CD14-positive monocyte (primary cell): ENCODE results near the gene STRIP2. TPM values are rescaled to one million over a fixed set of nuclear protein-coding genes. Genes with fewer than 3 reads are reported as not detected.
A peak's percentile ranks its signal among the peaks of the same experiment; 100 is the strongest.

Experiments
- DNase-seq, 3 donors: peaks; one replicate each; pipeline ENCODE4 v3.0.0-alpha.2; 2011 to 2022
- H2AFZ ChIP-seq: 2 replicates; pipeline ENCODE4 v1.6.0; 2012; ENCODE audit warnings: mild to moderate bottlenecking, low read depth, low read length, inconsistent platforms; ENCODE audit not compliant: insufficient read depth, poor library complexity, severe bottlenecking
- H3K27ac ChIP-seq, 2 donors: 1 replicate in 1 of 2; 2 replicates in 1 of 2; pipeline ENCODE4 v1.5.1; 2012 to 2013; ENCODE audit warnings: low read length in 2 of 2, control low read depth in 1 of 2, inconsistent platforms in 1 of 2, low read depth in 1 of 2, mild to moderate bottlenecking in 1 of 2
- H3K27me3 ChIP-seq, 2 donors: one replicate each; pipeline versions ENCODE4 v1.6.0 to v1.6.1; 2011 to 2013; ENCODE audit warnings: low read length in 2 of 2; ENCODE audit not compliant: control insufficient read depth in 2 of 2, insufficient read depth in 2 of 2
- H3K36me3 ChIP-seq, 2 donors: replicated peaks in 1 of 2; 1 replicate in 1 of 2; 2 replicates in 1 of 2; pipeline versions ENCODE4 v1.5.1 to v1.6.1; 2012 to 2013; ENCODE audit warnings: low read length in 2 of 2, control low read depth in 1 of 2, inconsistent platforms in 1 of 2, mild to moderate bottlenecking in 1 of 2; ENCODE audit not compliant: insufficient read depth in 2 of 2, control insufficient read depth in 1 of 2
- H3K4me1 ChIP-seq, 2 donors: 1 replicate in 1 of 2; 2 replicates in 1 of 2; pipeline versions ENCODE4 v1.5.1 to v1.6.1; 2012 to 2013; ENCODE audit warnings: low read length in 2 of 2, control low read depth in 1 of 2, inconsistent platforms in 1 of 2, mild to moderate bottlenecking in 1 of 2, moderate library complexity in 1 of 2; ENCODE audit not compliant: insufficient read depth in 2 of 2, control insufficient read depth in 1 of 2
- H3K4me2 ChIP-seq: replicated peaks from 2 replicates; pipeline ENCODE3; 2012; ENCODE audit warnings: low read length, moderate library complexity, mild to moderate bottlenecking; ENCODE audit not compliant: poor library complexity, severe bottlenecking; ENCODE audit errors: extremely low read depth
- H3K4me3 ChIP-seq, 3 experiments: fragments of 200-600 bp in 1 of 3; sonication (generic) in 1 of 3; replicated peaks in 1 of 3; 1 replicate in 2 of 3; 2 replicates in 1 of 3; pipeline ENCODE4 v1.5.1; 2011 to 2013; ENCODE audit warnings: low read length in 3 of 3, mild to moderate bottlenecking in 3 of 3, control low read depth in 2 of 3, low read depth in 2 of 3, inconsistent platforms in 1 of 3, moderate library complexity in 1 of 3
- H3K79me2 ChIP-seq: 2 replicates; pipeline ENCODE4 v1.6.0; 2012; ENCODE audit warnings: mild to moderate bottlenecking, control low read depth, inconsistent platforms, low read length, moderate library complexity; ENCODE audit not compliant: insufficient read depth
- H3K9ac ChIP-seq: 2 replicates; pipeline ENCODE4 v1.6.0; 2017; ENCODE audit warnings: low read length, mild to moderate bottlenecking; ENCODE audit not compliant: insufficient read depth, poor library complexity, severe bottlenecking
- H3K9me3 ChIP-seq, 2 donors: replicated peaks in 1 of 2; 1 replicate in 1 of 2; 2 replicates in 1 of 2; pipeline versions ENCODE4 v1.5.1 to v1.6.1; 2012 to 2013; ENCODE audit warnings: low read length in 2 of 2, control low read depth in 1 of 2; ENCODE audit not compliant: control insufficient read depth in 1 of 2, insufficient read depth in 1 of 2
- H4K20me1 ChIP-seq: 2 replicates; pipeline ENCODE4 v1.6.0; 2012; ENCODE audit warnings: mild to moderate bottlenecking, low read length, control low read depth, moderate library complexity; ENCODE audit not compliant: insufficient read depth
- H3K27ac Mint-ChIP-seq, 7 donors: one replicate each; pipeline ENCODE4 v1.8.0; 2020; ENCODE audit warnings: mild to moderate bottlenecking in 7 of 7, mixed read lengths in 7 of 7, moderate library complexity in 6 of 7, inconsistent platforms in 2 of 7
- H3K27me3 Mint-ChIP-seq, 3 donors: one replicate each; pipeline ENCODE4 v1.8.0; 2021 to 2022; ENCODE audit warnings: low read depth in 3 of 3, mild to moderate bottlenecking in 3 of 3, mixed read lengths in 3 of 3, moderate library complexity in 3 of 3, inconsistent platforms in 1 of 3
- H3K36me3 Mint-ChIP-seq, 2 donors: one replicate each; pipeline ENCODE4 v1.8.0; 2020; ENCODE audit warnings: mixed read lengths in 2 of 2, inconsistent platforms in 1 of 2, mild to moderate bottlenecking in 1 of 2
- H3K4me1 Mint-ChIP-seq: one replicate; pipeline ENCODE4 v1.8.0; 2020; ENCODE audit warnings: mild to moderate bottlenecking, mixed read lengths
- H3K4me3 Mint-ChIP-seq, 2 donors: one replicate each; pipeline ENCODE4 v1.8.0; 2020; ENCODE audit warnings: mild to moderate bottlenecking in 2 of 2, mixed read lengths in 2 of 2, moderate library complexity in 1 of 2
- H3K9me3 Mint-ChIP-seq, 7 donors: one replicate each; pipeline ENCODE4 v1.8.0; 2020 to 2022; ENCODE audit warnings: mixed read lengths in 7 of 7, mild to moderate bottlenecking in 6 of 7, moderate library complexity in 6 of 7, inconsistent platforms in 2 of 7
- WGBS: methylation state at CpG from one replicate; pipeline ENCODE4 v1.1.5; 2013; ENCODE audit warnings: missing lambda C conversion rate; ENCODE audit not compliant: insufficient coverage; 5-methylcytosine and 5-hydroxymethylcytosine counted together
- intact Hi-C, 2 donors: fragments of 100-400 bp; cut with micrococcal nuclease; formaldehyde crosslinking; loops; one replicate each; pipeline versions ENCODE4 v1.15.0 to v1.15.1; 2023
- polyA plus RNA-seq, 3 donors: library from polyadenylated mRNA; depleted of rRNA in 1 of 3; unstranded in 2 of 3; stranded (reverse) in 1 of 3; fragments of 300-500 nt in 2 of 3; fragments of >200 nt in 1 of 3; fragmentation: Illumina TruSeq in 2 of 3; gene quantifications; 1 replicate in 2 of 3; 2 replicates in 1 of 3; pipeline ENCODE4 v1.2.3, GENCODE V29; 2012 to 2021
- TF ChIP-seq, protein P1 (sequence below): fragments of 200-600 bp; IDR thresholded peaks from one replicate; pipeline ENCODE4 v1.8.0; 2022; ENCODE audit warnings: antibody characterized with exemption, mild to moderate bottlenecking

The STRIP2 gene
- polyA plus RNA-seq, 3 donors, result 0.11 to 0.12 TPM; not detected in 1

GRCh38 chr7:129530795-129531391 lies 96.7 kb downstream of the STRIP2 start:
- H3K4me3 ChIP-seq, result no peak overlapping the region
- H3K27me3 Mint-ChIP-seq, result peaks cover 2 to 4% (median 2%) of the 10 kb centered on the region in 3 donors
- H3K9me3 Mint-ChIP-seq, result no peaks in the 10 kb centered on the region
- H3K9ac ChIP-seq, result no peak overlapping the region
- H4K20me1 ChIP-seq, result no peaks in the 10 kb centered on the region
- no peak overlapping the region for H3K27ac ChIP-seq
- no peak overlapping the region for H2AFZ ChIP-seq
- H3K27ac Mint-ChIP-seq, result peak overlapping the region in 3 of 7 donors; percentile 36 to 57 (median 40)
- no peaks in the 10 kb centered on the region for H3K36me3 Mint-ChIP-seq
- no peak overlapping the region for H3K4me2 ChIP-seq
- intact Hi-C loops, result no loop called here
- no peaks in the 10 kb centered on the region for H3K27me3 ChIP-seq
- H3K36me3 ChIP-seq, result no peaks in the 10 kb centered on the region
- DNase-seq, result peak; percentile 25 to 78 (median 62)
- no CpG with 5 or more reads among the region's 5 CpGs for WGBS
- H3K4me3 Mint-ChIP-seq, result no peak overlapping the region
- TF ChIP-seq, protein P1, sequence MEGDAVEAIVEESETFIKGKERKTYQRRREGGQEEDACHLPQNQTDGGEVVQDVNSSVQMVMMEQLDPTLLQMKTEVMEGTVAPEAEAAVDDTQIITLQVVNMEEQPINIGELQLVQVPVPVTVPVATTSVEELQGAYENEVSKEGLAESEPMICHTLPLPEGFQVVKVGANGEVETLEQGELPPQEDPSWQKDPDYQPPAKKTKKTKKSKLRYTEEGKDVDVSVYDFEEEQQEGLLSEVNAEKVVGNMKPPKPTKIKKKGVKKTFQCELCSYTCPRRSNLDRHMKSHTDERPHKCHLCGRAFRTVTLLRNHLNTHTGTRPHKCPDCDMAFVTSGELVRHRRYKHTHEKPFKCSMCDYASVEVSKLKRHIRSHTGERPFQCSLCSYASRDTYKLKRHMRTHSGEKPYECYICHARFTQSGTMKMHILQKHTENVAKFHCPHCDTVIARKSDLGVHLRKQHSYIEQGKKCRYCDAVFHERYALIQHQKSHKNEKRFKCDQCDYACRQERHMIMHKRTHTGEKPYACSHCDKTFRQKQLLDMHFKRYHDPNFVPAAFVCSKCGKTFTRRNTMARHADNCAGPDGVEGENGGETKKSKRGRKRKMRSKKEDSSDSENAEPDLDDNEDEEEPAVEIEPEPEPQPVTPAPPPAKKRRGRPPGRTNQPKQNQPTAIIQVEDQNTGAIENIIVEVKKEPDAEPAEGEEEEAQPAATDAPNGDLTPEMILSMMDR, result no peak
- H3K79me2 ChIP-seq, result no peaks in the 10 kb centered on the region
- peaks cover 10% of the 10 kb centered on the region for H3K4me1 Mint-ChIP-seq
- H3K9me3 ChIP-seq, result no peaks in the 10 kb centered on the region
- peaks cover 4 to 14% of the 10 kb centered on the region in 2 donors for H3K4me1 ChIP-seq

DNA sequence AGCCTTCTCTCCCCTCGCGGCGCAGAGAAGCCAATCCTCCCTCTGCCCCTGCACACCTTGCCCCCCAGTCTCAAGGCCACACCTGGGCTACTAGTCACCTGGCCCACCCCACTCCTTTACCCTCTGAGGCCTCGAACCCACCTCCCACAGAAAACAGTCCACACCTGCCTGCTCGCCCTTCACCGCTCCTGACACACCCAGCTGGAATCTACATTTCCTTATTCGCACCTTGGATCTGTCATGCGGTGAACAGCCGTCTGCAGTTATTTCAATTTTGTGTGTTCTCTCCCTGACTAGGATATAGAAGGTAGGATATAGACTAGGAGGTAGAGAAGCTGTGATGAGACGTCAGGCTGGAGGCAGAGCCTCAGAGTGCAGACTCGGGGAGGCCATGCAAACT lies 97.5 kb downstream of the STRIP2 start:
- TF ChIP-seq, protein P1, result no peak
- Mint-ChIP-seq H3K4me3 (no peak overlapping the region), H3K27ac (no peak overlapping the region), H3K27me3 (peaks cover 2 to 4% (median 2%) of the 10 kb centered on the region in 3 donors), H3K36me3 (no peaks in the 10 kb centered on the region), H3K4me1 (peaks cover 10% of the 10 kb centered on the region), H3K9me3 (no peaks in the 10 kb centered on the region)
- Histone ChIP-seq H3K27ac (no peak overlapping the region), H3K27me3 (no peaks in the 10 kb centered on the region), H3K36me3 (no peaks in the 10 kb centered on the region), H3K9me3 (no peaks in the 10 kb centered on the region), H3K9ac (no peak overlapping the region), H3K4me3 (no peak overlapping the region), H2AFZ (no peak overlapping the region), H3K79me2 (no peaks in the 10 kb centered on the region), H4K20me1 (no peaks in the 10 kb centered on the region), H3K4me1 (peaks cover 4 to 14% of the 10 kb centered on the region in 2 donors), H3K4me2 (no peak overlapping the region)
- 98% methylated on average over 9 of the region's 11 CpGs for WGBS
- DNase-seq, result no peak
- intact Hi-C loops, result no loop called here
